Cortex of kidney (tissue), 1 donor: ENCODE results near the gene PRXL2B.
"Not testable (repeated sequence)": the region's sequence is repeated elsewhere in the genome, so short reads cannot be mapped to it uniquely, and the experiment has no call there.

Experiments used
- DNase-seq: peaks from one replicate; lab custom pipeline; 2025; lab: John Stamatoyannopoulos, UW

The PRXL2B gene

DNA sequence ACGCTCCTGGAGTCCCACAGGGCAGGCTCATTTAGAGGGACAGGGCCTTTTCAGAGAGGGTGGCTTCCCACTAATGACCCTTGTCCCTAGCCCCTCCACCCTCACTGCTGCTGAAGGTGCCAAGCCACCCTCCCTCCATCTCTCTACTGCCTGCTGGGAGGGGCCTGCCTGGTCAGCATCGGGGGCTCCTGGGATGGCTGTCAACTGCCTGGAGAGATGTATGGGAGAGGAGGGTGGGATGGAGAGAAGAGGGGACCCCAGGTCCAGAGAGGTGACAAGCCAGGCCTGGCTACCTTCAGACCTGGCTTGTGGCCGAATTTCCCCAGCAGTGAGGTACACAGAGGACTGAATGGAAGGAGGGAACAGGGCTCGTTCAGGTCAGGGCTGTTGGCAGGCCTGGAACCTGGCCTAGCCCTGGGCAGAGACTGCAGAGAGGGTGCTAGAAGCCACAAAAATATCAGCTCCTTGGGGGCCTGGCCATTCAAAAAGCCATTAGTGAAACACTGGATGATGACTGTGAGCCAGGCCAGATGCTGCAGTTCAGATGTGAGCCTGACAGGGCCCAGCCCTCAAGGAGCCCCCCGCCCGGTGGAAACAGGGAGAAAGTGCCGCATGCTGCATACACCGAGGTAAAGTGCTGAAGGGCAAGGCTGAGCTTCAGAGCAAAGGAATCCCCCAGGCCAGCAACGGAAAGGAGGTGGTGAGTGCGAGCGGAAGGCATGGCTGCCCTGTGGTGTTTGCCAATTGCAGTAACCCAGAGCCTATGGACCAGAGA lies 26.2 kb downstream of the PRXL2B start:
- no peak for DNase-seq

DNA sequence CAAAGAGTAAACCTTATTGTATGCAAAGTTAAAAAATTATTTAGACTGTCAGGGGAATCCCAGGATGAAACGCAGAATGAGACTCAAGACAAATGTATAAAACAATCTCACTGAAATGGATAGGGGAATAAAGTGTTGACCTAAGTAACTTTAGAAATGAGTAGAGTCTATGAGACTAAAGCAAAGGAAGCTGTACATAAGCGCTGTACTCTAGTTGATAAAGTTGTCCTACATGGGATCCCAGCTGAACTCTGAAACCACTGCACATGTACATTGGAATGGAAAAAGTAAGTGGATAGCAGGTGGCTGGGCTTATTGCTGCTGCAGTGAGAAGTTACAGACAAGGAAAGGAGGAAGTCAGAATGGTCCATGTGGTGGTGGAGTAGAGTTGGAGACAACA lies 27.6 kb downstream of the PRXL2B start:
- DNase-seq: no peak

DNA sequence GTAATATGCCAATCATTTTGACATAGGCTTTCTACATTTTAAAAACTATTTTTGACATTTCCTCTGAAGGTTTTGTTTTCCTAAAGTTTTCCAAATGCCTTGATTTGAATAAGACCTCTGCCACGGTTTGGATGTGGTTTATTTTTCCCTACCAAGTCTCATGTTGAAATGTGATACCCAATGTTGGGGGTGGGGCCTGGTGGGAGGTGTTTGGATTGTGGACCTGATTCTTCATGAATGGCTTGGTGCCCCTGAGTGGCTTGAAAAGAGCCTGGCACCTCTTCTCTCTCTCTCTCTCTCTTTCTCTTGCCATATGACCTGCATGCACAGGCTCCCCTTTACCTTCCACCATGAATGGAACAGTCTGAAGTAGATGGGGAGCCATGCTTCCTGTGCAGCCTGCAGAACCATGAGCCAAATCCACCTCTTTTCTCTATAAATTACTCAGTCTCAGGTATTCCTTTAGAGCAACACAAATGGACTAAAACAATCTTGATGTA lies 31.4 kb downstream of the PRXL2B start:
- no peak for DNase-seq

DNA sequence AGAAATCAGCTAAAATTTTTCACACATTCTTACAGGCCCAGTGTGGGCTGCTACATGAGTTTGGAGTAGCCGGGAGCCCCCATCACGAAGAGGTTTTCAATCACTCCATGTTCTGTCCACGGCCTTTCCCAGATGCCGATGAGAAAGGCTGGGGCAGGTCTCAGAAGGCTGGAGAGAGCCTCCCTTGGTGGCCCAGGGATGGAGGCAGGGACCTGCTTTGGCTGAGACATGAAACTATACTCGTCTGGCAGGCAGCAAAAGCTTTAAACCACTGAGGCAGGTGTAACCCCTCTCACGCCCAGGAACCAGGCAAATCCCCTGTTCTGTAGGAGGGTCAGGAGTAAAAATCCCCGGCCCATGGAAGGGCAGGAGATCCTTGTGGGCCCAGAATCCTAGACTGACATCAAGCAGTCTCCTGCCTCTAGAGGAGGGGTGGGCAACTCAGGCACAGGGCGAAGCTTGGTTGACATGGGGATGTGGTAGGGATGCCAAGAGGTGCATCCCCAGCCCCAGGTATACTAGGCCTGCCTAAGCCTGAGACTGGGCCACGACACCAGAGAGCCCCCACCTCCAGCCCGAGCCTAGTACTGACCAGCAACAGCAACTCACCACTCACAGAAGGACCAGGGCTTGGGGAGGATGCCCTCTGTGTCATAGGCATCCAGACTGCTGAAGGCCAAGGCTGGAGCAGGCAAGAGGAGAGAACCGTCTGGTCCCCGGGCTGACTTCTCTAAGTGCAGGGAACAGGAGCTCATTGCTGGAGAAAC lies 37.2 kb downstream of the PRXL2B start:
- no peak for DNase-seq

DNA sequence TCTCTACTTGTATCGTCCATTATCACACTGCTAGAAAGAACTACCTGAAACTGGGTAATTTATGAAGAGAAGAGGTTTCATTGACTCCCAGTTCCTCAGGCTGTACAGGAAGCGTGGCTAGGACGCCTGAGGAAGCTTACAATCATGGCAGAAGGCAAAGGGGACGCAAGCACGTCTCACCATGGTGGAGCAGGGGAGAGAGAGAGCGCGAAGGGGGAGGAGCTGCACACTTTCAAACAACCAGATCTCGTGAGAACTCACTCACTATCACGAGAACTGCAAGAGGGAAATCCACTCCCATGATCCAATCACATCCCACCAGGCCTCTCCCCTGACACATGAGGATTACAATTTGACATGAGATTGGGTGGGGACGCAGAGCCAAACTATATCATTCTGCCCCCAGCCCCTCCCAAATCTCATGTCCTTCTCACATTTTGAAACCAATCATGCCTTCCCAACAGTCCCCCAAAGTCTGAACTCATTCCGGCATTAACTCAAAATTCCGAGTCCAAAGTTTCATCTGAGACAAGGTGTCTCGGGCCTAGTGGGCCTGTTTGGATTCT lies 38.2 kb downstream of the PRXL2B start:
- DNase-seq: no peak

DNA sequence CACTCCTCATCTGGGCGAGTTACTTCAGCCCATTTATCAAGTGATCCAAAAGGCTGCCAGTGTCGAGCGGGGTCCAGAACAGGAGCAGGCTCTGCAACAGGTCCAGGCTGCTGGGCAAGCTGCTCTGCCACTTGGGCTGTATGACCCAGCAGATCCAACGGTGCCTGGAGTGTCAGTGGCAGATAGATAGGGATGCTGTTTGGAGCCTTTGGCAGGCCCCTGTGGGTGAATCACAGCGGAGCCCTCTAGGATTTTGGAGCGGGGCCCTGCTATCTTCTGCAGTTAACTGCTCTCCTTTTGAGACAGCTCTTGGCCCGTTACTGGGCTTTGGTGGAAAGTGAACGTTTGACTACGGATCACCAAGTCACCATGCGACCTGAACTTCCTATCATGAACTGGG lies 38.7 kb downstream of the PRXL2B start:
- no peak for DNase-seq

DNA sequence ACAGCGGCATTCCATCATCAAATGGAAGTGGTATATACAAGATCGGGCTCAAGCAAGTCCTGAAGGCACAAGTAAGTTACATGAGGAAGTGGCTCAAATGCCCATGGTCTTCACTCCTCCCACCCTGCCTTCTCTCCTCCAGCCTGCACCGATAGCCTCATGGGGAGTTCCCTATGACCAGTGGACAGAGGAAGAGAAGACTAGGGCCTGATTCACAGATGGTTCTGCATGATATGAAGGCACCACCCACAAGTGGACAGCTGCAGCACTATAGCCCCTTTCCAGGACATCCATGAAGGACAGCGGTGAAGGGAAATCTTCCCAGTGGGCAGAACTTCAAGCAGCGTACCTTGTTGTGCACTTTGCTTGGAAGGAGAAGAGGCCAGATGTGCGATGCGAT lies 39.2 kb downstream of the PRXL2B start:
- not testable (repeated sequence) for DNase-seq

DNA sequence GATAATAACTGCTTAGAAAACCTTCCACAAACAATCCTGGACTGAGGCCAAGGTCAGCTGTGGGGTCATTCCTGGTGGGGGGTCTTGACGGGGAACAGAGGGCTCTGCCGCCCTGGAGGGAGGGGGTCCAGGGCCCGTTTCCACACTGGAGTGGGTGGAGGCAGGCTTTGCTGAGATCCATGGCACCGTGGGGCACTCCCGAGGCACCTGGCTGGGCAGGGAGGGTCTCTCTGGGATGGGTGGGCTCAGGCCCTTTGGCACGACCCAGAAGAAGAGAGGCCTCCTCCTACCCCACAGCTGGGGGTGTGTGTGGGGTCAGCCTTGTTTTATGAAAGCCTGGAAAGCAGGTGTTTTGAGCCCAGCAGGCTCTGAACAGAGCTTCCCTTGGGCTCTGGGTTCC lies 41.2 kb downstream of the PRXL2B start:
- no peak for DNase-seq

DNA sequence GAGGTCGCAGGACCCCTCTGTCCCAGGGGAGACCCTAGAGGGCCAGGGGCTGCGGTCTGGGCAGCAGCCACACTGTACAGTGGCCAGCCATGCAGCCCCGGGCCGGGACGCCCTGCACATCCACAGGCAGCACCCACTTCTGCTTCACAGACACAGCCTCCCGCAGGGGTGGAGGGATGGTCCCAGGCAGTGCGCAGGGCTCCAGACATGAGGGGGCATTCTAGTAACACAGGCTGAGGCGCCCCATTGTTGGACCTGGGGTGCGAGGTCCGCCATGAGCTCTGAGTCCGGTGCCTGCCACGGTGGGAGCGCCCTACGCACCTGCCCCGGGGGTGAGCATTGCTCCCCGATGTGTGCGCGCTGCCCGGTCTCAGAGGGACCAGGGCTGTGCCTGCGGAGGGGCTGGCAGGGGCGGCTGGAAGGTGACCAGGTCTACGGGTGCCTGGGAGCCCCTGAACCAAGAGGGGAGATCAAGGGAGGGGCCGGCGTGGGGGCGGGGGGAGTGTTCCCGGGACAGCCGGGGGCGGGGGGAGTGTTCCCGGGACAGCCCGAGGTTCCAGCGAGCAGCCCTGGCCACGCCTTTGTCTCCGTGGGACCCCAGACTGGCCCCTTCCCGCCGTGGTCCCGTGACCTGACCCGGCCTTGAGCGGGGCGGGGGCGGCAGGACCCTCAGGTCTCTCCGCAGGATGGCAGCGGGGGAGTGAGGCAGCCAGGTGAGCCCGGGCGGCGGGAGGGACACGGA lies 41.8 kb downstream of the PRXL2B start:
- no peak for DNase-seq

DNA sequence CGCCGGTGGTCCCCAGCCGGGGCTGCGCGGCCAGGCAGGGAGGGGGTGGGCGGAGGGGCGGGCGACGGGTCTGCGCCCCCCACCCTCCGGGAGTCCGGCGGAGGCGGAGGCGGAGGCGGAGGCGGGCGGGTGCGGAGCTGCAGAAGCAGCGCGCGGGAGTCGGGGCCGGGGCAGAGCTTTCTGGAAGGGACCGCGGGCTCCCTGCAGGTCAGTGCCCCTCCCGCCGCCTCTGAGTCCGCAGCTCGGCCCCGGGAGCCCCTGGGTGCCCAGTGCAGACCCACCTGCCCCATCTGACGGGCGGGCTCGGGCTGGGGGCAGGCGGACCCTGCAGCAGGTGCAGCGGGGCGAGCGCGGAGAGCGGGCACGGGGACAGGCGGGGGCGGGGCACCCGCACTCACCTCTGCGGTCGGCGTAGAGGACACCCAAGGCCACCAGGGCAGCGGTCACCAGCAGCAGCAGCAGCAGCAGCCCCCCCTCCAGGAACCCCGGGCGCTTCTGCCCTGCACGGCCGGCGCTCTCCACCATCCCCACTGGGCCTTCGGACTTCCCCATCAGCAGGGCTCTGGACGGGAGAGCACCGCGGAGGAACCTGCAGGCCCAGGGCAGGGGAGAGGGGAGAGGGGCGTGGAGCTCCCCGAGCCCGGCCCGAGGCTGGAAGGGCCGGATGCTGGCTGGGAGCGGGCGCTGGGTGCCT lies 42.5 kb downstream of the PRXL2B start:
- DNase-seq: no peak

DNA sequence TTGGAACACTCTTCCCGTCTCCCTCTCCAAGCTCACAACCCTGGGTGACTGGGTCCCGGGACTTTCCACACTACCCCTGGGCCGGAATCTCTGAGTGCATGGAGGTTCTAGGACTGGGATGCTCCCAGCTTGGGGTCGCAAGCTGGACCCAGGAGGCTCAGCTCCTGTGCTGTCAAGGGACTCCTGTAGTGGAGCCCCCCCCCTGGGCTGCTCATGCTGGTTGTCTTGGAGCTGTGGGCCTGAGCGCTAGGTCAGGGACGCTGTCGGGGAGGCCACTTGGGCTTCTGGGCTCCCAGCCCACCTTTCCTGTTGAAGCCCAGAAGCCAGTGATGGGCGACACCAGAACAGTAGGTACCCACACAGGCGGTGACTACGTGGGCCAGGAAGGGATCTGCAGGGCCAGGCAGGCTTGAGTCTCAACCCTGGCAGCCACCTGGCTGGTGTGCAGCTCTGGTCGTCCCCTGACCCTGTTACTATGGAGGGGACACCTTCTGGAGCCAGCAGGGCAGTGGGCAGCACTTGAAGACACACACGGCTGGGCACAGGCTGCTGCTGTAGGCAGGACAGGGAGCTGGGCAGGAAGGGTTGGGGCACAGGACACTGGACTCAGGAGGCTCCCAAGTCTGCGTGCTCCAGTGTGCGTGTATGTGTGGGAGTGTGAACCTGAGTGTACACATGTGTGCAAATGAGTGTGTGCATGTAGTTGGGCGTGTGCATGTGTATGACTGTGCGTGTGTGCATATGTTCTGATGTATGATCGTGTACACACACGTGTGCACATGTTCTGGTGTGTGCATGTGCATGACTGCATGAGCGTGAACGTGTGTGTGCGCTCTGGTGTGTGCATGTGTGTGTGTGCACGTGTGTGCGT lies 43.3 kb downstream of the PRXL2B start:
- DNase-seq: no peak

DNA sequence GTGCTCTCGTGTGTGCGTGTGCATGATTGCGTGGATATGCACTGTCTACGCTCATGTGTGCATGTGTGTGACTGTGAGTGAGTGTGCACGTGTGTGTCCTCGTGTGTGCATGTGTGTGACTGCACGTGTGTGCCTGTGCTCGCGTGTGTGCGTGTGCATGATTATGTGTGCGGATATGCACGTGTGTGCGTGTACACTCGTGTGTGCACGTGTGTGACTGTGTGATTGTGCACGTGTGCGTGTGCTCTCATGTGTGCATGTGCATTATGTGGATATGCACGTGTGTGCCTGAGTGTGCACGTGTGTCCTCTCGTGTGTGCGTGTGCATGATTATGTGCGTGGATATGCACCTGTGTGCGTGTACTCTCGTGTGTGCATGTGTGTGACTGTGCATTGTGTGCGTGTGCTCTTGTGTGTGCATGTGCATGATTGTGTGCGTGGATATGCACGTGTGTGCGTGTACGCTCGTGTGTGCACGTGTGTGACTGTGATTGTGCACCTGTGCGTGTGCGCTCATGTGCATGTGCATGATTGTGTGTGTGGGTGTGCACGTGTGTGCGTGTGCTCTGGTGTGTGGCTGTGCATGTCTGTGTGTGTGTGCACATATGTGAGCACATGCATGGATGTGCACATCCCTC lies 44.0 kb downstream of the PRXL2B start:
- no peak for DNase-seq

DNA sequence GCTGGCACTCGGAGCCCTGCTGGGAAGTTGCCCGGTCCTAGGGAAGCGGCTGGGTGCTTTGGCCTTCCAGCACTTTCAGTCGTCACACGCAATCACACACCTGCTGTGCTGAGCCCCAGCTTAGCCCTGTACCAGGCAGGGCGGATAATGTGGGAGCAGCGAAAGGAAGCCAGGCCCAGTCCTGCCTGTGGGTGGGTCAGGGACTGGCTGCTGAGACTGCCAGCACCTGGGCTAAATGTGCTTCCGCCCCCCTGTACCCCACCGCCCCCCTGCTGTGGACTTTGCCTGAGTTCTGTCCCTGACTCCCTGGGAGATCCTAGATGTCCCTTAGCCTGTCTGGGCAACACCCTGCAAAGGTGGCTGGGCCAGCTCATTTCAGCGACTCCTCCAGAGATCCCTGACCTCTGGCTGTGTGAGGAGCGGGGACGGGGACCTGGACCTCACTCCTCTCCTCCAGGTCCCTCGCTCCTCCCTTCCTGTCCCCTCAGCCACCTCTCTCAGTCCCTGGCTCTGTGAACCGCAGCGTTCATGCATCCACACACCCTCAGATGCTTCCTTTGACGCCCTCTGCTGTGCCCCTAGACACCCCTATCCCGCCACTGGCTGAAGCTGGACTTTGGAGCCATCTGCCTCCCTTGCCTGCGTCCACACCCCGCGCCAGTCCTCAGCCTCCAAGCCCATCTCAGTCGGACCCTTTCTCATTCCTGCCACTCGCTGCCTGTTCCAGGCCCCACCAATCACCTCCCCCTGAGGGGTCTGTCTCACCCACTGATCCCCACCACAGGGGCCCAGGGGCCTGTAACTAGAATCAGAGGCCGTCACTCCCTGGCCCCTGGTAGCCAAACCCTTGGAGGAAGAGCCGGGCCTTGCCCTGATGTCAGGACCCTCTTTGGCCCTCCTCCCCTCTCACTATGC lies 44.8 kb downstream of the PRXL2B start:
- no peak for DNase-seq

DNA sequence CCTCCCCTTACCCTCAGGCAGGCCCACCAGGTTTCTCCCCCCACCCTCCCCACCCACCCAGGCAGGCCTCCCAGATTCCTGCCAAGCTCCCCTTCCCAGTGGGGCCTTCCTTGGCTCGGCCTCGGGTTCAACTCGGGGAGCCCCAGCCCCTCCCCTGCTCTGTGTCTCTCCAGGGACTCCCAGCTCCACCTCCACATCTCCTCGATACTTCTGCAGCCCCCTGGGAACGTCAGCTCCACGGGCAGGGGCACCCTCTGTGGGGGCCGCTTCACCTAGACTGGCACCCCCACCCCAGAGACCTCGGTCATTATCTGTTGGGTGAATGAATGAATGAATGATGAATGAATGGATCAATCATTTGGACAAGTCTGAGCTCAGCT lies 45.5 kb downstream of the PRXL2B start:
- no peak for DNase-seq

DNA sequence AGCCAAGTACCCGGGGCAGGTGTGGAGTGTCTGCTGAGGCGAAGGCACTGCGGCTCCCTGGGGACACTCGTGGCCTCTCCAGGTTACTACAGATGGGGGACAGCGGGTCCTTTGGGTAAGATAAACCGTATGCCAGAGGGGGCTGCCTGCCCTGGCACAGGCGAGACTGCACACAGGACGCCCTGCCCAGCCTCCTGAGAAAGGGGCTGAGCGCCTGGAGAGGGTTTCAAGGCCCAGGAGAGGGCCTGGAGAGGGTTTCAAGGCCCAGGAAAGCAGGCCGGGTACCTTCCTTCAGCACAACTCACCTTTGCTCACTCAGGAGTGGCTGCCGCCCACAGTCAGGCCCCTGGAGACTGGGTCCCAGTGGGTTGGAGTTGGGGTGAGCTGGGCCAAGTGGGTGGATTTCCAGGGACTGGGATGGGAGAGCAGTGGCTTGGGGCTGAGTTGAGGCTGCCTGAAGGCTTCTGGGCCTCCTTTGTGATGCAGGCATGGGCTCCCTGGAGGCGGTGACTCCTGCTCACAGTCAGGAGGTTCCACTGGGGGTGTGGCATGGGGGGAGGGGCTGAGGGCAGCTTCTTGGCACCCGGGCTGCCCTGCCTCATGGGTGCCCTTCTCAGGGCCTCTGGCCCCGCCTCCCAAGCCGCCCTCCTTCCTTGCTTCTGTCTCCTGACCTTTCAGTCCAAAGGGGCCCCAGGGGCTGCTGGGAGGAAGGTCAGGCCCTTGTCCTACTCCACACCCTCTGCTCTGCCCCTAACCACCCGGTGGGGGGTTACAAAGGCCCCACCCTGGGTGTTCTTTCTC lies 46.2 kb downstream of the PRXL2B start, which contains the start of gene MMEL1:
MMEL1 (minus strand) TSS at position 456 of the 801 bp plus-strand sequence. CDS start 3,532 bp downstream, outside the sequence.
- DNase-seq: no peak

DNA sequence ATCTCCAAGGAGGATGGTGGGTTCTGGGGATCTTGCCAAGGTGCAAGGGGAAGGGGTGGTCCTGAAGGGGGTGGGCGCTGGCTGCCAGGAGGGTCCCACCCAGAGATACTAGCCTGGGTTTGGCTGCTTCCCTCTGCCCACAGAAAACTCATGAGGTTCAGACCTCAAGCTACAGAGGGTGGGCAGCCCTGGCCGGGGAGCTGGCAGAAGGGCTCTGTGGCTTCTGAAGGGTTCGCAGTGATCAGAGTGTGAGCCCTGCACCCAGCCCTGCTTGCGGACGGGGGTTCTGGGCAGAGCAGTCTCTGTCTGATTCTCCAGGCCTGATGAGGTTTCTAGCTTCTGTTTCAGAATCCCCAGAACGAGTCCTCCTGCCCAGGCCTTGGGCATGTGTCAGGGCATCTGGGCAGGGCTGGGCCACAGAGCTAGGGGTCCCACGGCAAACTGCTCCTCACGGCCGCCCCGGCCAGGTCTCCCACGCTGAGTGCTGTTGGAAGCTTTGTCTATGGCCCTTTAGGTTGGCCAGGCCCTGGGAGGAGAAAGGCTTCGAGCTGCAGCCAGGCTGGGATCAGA lies 46.9 kb downstream of the PRXL2B start:
- DNase-seq: no peak

DNA sequence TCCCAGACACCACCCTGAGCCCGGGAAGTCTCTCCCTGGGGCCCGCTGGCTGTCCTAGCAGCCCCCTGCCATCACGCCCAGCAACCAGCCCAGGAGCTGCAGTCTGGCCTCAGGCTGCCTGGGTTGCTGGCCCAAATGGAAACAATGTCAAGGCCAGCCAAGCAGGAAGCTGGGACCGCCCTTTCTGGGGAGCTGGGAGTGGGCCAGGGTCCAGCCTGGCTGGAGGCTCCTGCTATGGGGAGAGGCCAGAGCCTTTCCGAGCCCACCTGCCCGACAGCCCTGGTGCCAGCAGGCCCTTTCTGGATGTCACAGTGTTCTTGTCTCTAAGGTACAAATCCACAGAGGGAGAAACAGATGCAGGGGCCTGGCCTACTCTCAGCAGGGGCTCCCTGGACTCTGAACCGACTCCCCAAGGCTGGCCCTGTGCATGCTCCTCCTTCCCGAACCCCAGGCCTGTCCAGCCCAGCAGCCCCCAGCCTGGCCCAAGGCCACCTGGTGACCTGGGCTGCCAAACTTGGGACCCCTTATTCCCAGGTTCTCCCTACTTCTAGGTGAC lies 47.4 kb downstream of the PRXL2B start:
- DNase-seq: no peak
